ENCODE measurements around the gene RECQL. TPM values are rescaled to one million over a fixed set of nuclear protein-coding genes. Genes with fewer than 3 reads are reported as not detected.
A peak's percentile ranks its signal among the peaks of the same experiment; 100 is the strongest.

Gene RECQL
- total RNA-seq, 1 donor from 2014 or later = 50.4 TPM

DNA sequence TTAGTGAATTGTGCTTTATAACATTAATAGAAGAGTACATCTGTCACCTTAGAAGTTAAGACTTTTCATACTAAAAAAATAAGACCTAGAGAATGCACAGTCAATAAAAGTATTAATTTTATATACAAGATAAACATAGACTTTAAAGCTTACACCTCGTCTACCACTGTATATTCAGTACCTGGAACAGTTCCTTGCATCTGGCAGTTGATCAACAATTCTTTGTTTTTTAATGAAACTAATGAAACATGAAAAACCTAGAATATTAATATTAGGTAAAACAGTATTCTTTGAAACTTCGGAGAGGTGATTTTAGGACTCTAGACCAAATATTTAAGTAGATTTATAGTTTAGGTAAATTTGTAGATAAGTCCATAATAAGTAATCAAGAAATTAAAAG, 4.5 kb upstream of the RECQL start:
- Histone ChIP-seq H3K36me3 (no peaks in the 10 kb centered on the region), H3K27me3 (no peaks in the 10 kb centered on the region), H3K9me3 (ENCODE audit: low read depth) (no peaks in the 10 kb centered on the region), H2AFZ (replicated peaks) (no peak overlapping the region), H4K20me1 (ENCODE audit: low read depth) (peaks cover 24% of the 10 kb centered on the region), H3K4me2 (no peak overlapping the region), H3K9ac (no peak overlapping the region), H3F3A (ENCODE audit: low read depth) (peaks cover 5% of the 10 kb centered on the region), H3K27ac (no peak overlapping the region), H3K79me2 (ENCODE audit: low read depth) (peaks cover 67% of the 10 kb centered on the region), H3K4me1 (peaks cover 10% of the 10 kb centered on the region), H3K4me3 (no peak overlapping the region)
- H3K27me3 Mint-ChIP-seq (ENCODE audit: insufficient read depth, low read depth) = no peaks in the 10 kb centered on the region
- TF ChIP-seq EZH2phosphoT487 (IDR thresholded peaks at IDR 0.05) (no peak), EZH2 (IDR thresholded peaks at IDR 0.05) (no peak)
- TF ChIP-seq, protein P1, sequence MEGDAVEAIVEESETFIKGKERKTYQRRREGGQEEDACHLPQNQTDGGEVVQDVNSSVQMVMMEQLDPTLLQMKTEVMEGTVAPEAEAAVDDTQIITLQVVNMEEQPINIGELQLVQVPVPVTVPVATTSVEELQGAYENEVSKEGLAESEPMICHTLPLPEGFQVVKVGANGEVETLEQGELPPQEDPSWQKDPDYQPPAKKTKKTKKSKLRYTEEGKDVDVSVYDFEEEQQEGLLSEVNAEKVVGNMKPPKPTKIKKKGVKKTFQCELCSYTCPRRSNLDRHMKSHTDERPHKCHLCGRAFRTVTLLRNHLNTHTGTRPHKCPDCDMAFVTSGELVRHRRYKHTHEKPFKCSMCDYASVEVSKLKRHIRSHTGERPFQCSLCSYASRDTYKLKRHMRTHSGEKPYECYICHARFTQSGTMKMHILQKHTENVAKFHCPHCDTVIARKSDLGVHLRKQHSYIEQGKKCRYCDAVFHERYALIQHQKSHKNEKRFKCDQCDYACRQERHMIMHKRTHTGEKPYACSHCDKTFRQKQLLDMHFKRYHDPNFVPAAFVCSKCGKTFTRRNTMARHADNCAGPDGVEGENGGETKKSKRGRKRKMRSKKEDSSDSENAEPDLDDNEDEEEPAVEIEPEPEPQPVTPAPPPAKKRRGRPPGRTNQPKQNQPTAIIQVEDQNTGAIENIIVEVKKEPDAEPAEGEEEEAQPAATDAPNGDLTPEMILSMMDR (IDR thresholded peaks at IDR 0.05) = no peak
- DNase-seq (ENCODE audit: low spot score) = no peak
- H3K36me3 Mint-ChIP-seq = peaks cover 6% of the 10 kb centered on the region
- H3K9me3 Mint-ChIP-seq = no peaks in the 10 kb centered on the region
- no peak overlapping the region for H3K27ac Mint-ChIP-seq
- peaks cover 12% of the 10 kb centered on the region for H3K4me1 Mint-ChIP-seq
- no peak overlapping the region for H3K4me3 Mint-ChIP-seq

DNA sequence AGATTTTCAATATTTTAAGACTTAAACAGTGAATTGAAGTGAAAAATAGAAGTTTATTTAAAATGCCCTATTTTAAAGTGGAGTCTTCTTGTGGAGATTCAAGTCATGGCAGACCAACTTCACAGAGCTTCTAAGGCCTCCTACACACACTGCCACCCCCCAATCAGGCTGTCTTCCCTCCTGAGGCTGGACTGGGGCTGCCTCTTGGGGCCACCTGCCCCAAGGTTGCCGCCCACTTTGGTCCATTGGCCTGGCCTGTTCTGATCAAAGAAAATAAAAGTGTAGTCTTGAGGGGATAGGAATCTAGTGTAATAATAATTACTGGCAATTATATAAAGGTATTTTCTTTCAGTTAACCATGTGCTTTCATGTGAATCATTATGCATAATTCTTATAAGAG, 1.4 kb upstream of the RECQL start:
- no peaks in the 10 kb centered on the region for H3K27me3 ChIP-seq
- H3K4me1 ChIP-seq = peaks cover 25% of the 10 kb centered on the region
- no peaks in the 10 kb centered on the region for H3K9me3 Mint-ChIP-seq
- peaks cover 4% of the 10 kb centered on the region for H3K36me3 ChIP-seq
- no peak for TF ChIP-seq EZH2 (IDR thresholded peaks at IDR 0.05)
- TF ChIP-seq, protein P1 (IDR thresholded peaks at IDR 0.05) = no peak
- peaks cover 11% of the 10 kb centered on the region for H3F3A ChIP-seq (ENCODE audit: low read depth)
- H3K27ac Mint-ChIP-seq = no peak overlapping the region
- DNase-seq (ENCODE audit: low spot score) = no peak
- H3K4me2 ChIP-seq = peak overlapping the region; percentile 99
- H3K27me3 Mint-ChIP-seq (ENCODE audit: insufficient read depth, low read depth) = no peaks in the 10 kb centered on the region
- H3K9ac ChIP-seq = peak overlapping the region; percentile 88
- H3K27ac ChIP-seq = no peak overlapping the region
- peaks cover 24% of the 10 kb centered on the region for H4K20me1 ChIP-seq (ENCODE audit: low read depth)
- peaks cover 83% of the 10 kb centered on the region for H3K79me2 ChIP-seq (ENCODE audit: low read depth)
- H3K4me1 Mint-ChIP-seq = peaks cover 17% of the 10 kb centered on the region
- no peak overlapping the region for H3K4me3 Mint-ChIP-seq
- H2AFZ ChIP-seq (replicated peaks) = no peak overlapping the region
- H3K36me3 Mint-ChIP-seq = peaks cover 3% of the 10 kb centered on the region
- no peaks in the 10 kb centered on the region for H3K9me3 ChIP-seq (ENCODE audit: low read depth)
- peak overlapping the region; percentile 77 for H3K4me3 ChIP-seq

DNA sequence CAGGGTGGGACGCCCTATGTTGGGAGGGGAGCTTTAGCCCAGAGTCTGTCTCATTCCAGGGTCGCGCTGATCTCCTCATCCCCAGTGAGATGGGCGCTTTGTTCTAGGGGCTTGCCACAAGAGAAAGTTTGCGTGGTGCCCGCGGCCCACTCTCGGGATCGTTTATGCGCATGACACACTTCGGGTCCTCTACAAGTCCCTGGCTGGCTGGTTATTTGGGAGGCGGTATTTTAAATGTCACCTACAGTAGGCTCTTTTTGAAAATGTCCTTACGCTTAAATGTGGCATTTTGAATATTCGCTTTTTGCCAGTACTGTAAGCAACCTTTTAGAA, 695 bp upstream of the RECQL start:
- Mint-ChIP-seq H3K4me3 (no peak overlapping the region), H3K4me1 (peaks cover 17% of the 10 kb centered on the region), H3K36me3 (peaks cover 6% of the 10 kb centered on the region), H3K27ac (no peak overlapping the region), H3K9me3 (no peaks in the 10 kb centered on the region), H3K27me3 (ENCODE audit: insufficient read depth, low read depth) (no peaks in the 10 kb centered on the region)
- TF ChIP-seq EZH2phosphoT487 (IDR thresholded peaks at IDR 0.05) (no peak), EZH2 (IDR thresholded peaks at IDR 0.05) (no peak)
- TF ChIP-seq, protein P1 (IDR thresholded peaks at IDR 0.05) = no peak
- Histone ChIP-seq H3F3A (ENCODE audit: low read depth) (peaks cover 11% of the 10 kb centered on the region), H3K4me3 (peak overlapping the region; percentile 77), H3K36me3 (peaks cover 4% of the 10 kb centered on the region), H3K9ac (peak overlapping the region; percentile 88), H3K9me3 (ENCODE audit: low read depth) (no peaks in the 10 kb centered on the region), H3K79me2 (ENCODE audit: low read depth) (peaks cover 76% of the 10 kb centered on the region), H3K27me3 (no peaks in the 10 kb centered on the region), H4K20me1 (ENCODE audit: low read depth) (peaks cover 19% of the 10 kb centered on the region), H2AFZ (replicated peaks) (peak overlapping the region; percentile 77), H3K4me1 (peaks cover 25% of the 10 kb centered on the region), H3K4me2 (peak overlapping the region; percentile 99), H3K27ac (peak overlapping the region; percentile 83)
- no peak for DNase-seq (ENCODE audit: low spot score)

Data from neural progenitor cell (in vitro differentiated cells).